HG03469 (cell line): Measurements from ENCODE around the gene CORO1C.

Experiments used
- ATAC-seq: cut with Tn5 transposase; IDR thresholded peaks from one replicate; pipeline ENCODE4 v1.9.1; 2021; ENCODE audit warnings: mild to moderate bottlenecking, moderate library complexity, moderate number of reproducible peaks; ENCODE audit not compliant: unreplicated experiment

The CORO1C gene

GRCh38 chr12:108653922-108654321 lies 77.4 kb downstream of the CORO1C start:
- no peak for ATAC-seq

- ATAC-seq, result no peak
Observed at GRCh38 chr12:108653082-108653516, 78.2 kb downstream of the CORO1C start.

GRCh38 chr12:108650083-108650482 lies 81.2 kb downstream of the CORO1C start:
- no peak for ATAC-seq

- ATAC-seq, result no peak
Observed at GRCh38 chr12:108649669-108650068, 81.6 kb downstream of the CORO1C start.

GRCh38 chr12:108649126-108649525 lies 82.2 kb downstream of the CORO1C start:
- no peak for ATAC-seq

- ATAC-seq, result no peak
Observed at GRCh38 chr12:108648371-108648770, 82.9 kb downstream of the CORO1C start.

- no peak for ATAC-seq
Observed at GRCh38 chr12:108647585-108648287, 83.6 kb downstream of the CORO1C start.

GRCh38 chr12:108646600-108647579 lies 84.4 kb downstream of the CORO1C start:
- no peak for ATAC-seq

GRCh38 chr12:108645686-108646599 lies 85.4 kb downstream of the CORO1C start:
- ATAC-seq, result no peak

GRCh38 chr12:108644811-108645120 lies 86.6 kb downstream of the CORO1C start:
- ATAC-seq, result no peak

GRCh38 chr12:108643941-108644810 lies 87.1 kb downstream of the CORO1C start:
- ATAC-seq, result no peak

GRCh38 chr12:108642899-108643654 lies 88.2 kb downstream of the CORO1C start:
- no peak for ATAC-seq

GRCh38 chr12:108642269-108642870 lies 88.9 kb downstream of the CORO1C start:
- no peak for ATAC-seq

GRCh38 chr12:108641446-108642268 lies 89.7 kb downstream of the CORO1C start:
- no peak for ATAC-seq

GRCh38 chr12:108640802-108641445 lies 90.4 kb downstream of the CORO1C start:
- no peak for ATAC-seq

- no peak for ATAC-seq
Observed at GRCh38 chr12:108638997-108639822, 92.1 kb downstream of the CORO1C start.
